DND-41 (cell line): ENCODE data around the gene CLCA1.

Experiments used
- ATAC-seq: fragments of 200-7000 bp; cut with Tn5 transposase; 3 replicates; pipeline ENCODE4 v1.9.1; 2021; ENCODE audit warnings: low read depth; ENCODE audit not compliant: insufficient read depth
- DNase-seq: peaks from one replicate; pipeline ENCODE4 v3.0.0-alpha.2; 2020
- H2AFZ ChIP-seq: 2 replicates; pipeline ENCODE4 v1.6.0; 2012; ENCODE audit warnings: low read depth, low read length
- H3K27ac ChIP-seq: 2 replicates; pipeline ENCODE4 v1.5.1; 2012; ENCODE audit warnings: low read length, inconsistent platforms
- H3K27me3 ChIP-seq: fragments of 200-600 bp; sonication (generic); 2 replicates; pipeline ENCODE4 v1.6.0; 2012; ENCODE audit warnings: low read length, mild to moderate bottlenecking, inconsistent platforms; ENCODE audit not compliant: insufficient read depth, poor library complexity
- H3K36me3 ChIP-seq: 2 replicates; pipeline ENCODE4 v1.5.1; 2012; ENCODE audit warnings: low read length, inconsistent platforms; ENCODE audit not compliant: insufficient read depth
- H3K4me1 ChIP-seq: 2 replicates; pipeline ENCODE4 v1.5.1; 2012; ENCODE audit warnings: mild to moderate bottlenecking, low read length; ENCODE audit not compliant: insufficient read depth
- H3K4me2 ChIP-seq: 2 replicates; pipeline ENCODE4 v1.6.0; 2012; ENCODE audit warnings: mild to moderate bottlenecking, moderate library complexity, low read length, inconsistent platforms; ENCODE audit not compliant: insufficient read depth
- H3K4me3 ChIP-seq, 2 experiments: fragments of 200-600 bp in 1 of 2; shearing (Covaris generic) in 1 of 2; 2 replicates each; pipeline ENCODE4 v1.5.1; 2012 to 2016; ENCODE audit warnings: inconsistent platforms in 2 of 2, low read length in 2 of 2, mild to moderate bottlenecking in 2 of 2, low read depth in 1 of 2, moderate library complexity in 1 of 2
- H3K79me2 ChIP-seq: 2 replicates; pipeline ENCODE4 v1.6.0; 2012; ENCODE audit warnings: low read length, inconsistent platforms; ENCODE audit not compliant: insufficient read depth
- H3K9ac ChIP-seq: 2 replicates; pipeline ENCODE4 v1.6.0; 2012; ENCODE audit warnings: low read depth, mild to moderate bottlenecking, inconsistent platforms, low read length, moderate library complexity
- H3K9me3 ChIP-seq: 2 replicates; pipeline ENCODE4 v1.5.1; 2012; ENCODE audit warnings: low read length, moderate library complexity, mild to moderate bottlenecking, inconsistent platforms; ENCODE audit not compliant: insufficient read depth, severe bottlenecking
- H4K20me1 ChIP-seq: 2 replicates; pipeline ENCODE4 v1.6.0; 2012; ENCODE audit warnings: low read length; ENCODE audit not compliant: insufficient read depth
- CTCF ChIP-seq: IDR thresholded peaks from 2 replicates; pipeline ENCODE4 v1.5.1; 2012; ENCODE audit warnings: borderline replicate concordance, low read length, moderate library complexity, mild to moderate bottlenecking; ENCODE audit not compliant: poor library complexity, severe bottlenecking; ENCODE audit errors: extremely low read depth
- EZH2 ChIP-seq: IDR thresholded peaks from 3 replicates; pipeline ENCODE4 v1.6.1; 2012; ENCODE audit warnings: borderline replicate concordance, low read depth, mild to moderate bottlenecking, moderate library complexity, low read length, inconsistent platforms; ENCODE audit not compliant: severe bottlenecking

The CLCA1 gene

DNA sequence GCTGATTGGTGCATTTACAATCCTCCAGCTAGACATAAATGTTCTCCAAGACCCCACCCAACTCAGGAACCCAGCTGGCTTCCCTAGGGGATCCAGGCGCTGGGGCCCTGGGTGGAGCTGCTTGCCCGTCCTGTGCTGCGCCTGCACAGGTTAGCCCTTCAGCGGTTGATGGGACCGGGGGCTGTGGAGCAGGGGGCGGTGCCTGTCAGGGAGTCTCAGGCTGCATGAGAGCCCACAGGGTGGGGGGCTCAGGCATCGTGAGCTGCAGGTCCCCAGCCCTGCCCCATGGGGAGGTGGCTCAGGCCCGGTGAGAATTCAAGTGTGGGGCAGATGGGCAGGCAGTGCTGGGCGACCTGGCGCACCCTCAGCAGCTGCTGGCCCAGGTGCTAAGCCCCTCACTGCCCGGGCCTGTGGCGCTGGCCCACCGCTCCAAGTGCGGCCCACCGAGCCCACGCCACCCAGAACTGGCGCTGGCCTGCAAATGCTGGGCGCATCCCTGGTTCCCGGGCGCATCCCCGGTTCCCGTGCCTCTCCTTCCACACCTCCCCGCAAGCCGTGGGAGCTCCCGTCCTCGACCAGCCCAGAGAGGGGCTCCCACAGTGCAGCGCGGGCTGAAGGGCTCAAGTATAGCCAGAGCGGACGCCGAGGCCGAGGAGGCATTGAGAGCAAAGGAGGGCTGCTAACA is 55.1 kb downstream of the CLCA1 start:
- TF ChIP-seq EZH2, result no peak
- TF ChIP-seq CTCF, result no peak

DNA sequence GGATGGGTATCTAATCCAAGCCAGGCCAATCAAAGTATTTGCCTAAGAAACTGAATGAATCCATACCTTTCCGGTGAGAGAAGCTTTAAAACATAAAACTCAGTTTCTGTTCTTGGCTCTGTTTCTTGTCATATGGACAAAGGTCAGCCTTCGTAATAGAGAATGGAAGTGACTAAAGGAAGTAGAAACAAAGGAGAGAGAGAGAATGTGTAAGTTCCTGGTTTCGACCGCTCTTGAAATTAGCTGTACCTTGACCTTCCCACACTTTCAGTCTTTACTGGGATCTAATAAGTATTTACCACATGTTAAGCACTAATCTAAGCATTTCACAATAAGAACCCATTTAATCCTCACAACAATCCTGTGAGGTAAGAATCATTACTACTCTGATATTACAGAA is 58.6 kb downstream of the CLCA1 start:
- H3K4me3 ChIP-seq, result no peak overlapping the region
- H3K36me3 ChIP-seq, result no peaks in the 10 kb centered on the region
- H3K4me2 ChIP-seq, result no peak overlapping the region
- no peak overlapping the region for H2AFZ ChIP-seq
- no peak overlapping the region for H3K27ac ChIP-seq
- no peak for ATAC-seq
- H4K20me1 ChIP-seq, result no peaks in the 10 kb centered on the region
- no peak overlapping the region for H3K9ac ChIP-seq
- no peak for TF ChIP-seq EZH2
- no peak for TF ChIP-seq CTCF
- no peaks in the 10 kb centered on the region for H3K79me2 ChIP-seq
- H3K27me3 ChIP-seq, result no peaks in the 10 kb centered on the region
- no peaks in the 10 kb centered on the region for H3K9me3 ChIP-seq
- no peaks in the 10 kb centered on the region for H3K4me1 ChIP-seq
- no peak for DNase-seq

More for the DNA sequence above, 55.1 kb downstream of the CLCA1 start:
- Histone ChIP-seq H3K27me3 (no peaks in the 10 kb centered on the region), H3K4me2 (no peak overlapping the region), H4K20me1 (no peaks in the 10 kb centered on the region), H3K9me3 (no peaks in the 10 kb centered on the region), H3K36me3 (no peaks in the 10 kb centered on the region), H3K27ac (no peak overlapping the region), H3K4me1 (no peaks in the 10 kb centered on the region), H2AFZ (no peak overlapping the region), H3K79me2 (no peaks in the 10 kb centered on the region), H3K4me3 (no peak overlapping the region), H3K9ac (no peak overlapping the region)
- ATAC-seq (no peak; the same call in 2 of the 3 replicates), DNase-seq (no peak)

DNA sequence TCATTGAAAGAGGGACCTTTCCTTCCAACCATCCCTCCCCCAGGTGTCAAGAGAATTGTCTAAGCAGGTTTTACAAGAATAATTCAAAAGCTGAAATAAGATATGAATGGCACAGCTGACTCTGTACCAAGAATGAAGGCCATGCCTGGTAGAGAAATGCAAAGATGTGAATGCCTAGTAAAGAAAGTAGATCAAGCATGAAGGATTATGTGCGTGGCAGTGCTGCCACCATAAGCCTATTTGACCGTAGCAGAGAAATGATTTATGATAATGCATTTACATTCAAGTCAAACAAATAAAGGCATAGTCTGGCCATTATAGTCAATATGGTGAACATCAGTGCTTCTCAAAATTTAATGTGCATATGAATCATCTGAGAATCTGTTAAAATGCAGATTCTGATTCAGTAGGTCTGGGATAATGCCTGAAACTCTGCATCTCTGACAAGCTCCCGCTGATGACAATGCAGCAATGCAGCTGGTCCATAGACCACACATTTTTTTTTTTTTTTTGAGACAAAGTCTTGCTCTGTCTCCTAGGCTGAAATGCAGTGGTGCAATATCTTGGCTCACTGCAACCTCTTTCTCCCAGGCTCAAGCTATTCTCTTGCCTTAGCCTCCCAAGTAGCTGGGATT is 61.6 kb downstream of the CLCA1 start:
- Histone ChIP-seq H3K4me2 (no peak overlapping the region), H3K27me3 (no peaks in the 10 kb centered on the region), H3K9ac (no peak overlapping the region), H3K4me1 (no peaks in the 10 kb centered on the region), H3K36me3 (no peaks in the 10 kb centered on the region), H3K4me3 (no peak overlapping the region), H3K79me2 (no peaks in the 10 kb centered on the region), H4K20me1 (no peaks in the 10 kb centered on the region), H3K27ac (no peak overlapping the region), H2AFZ (no peak overlapping the region), H3K9me3 (no peaks in the 10 kb centered on the region)
- no peak for ATAC-seq
- TF ChIP-seq EZH2 (no peak), CTCF (no peak)
- DNase-seq, result no peak
